GM11168 (cell line): ENCODE results near the gene C10orf67.
"Not testable (repeated sequence)": the region's sequence is repeated elsewhere in the genome, so short reads cannot be mapped to it uniquely, and the experiment has no call there.

Experiments used
- in situ Hi-C: fragments of 300-500 bp; cut with MboI; formaldehyde crosslinking; loops from one replicate; pipeline ENCODE4 v1.12.0; 2022; ENCODE audit warnings: low sequenced_read_pairs; ENCODE audit not compliant: unreplicated experiment

Gene C10orf67

GRCh38 chr10:23344241-23344841 lies at the start of gene C10orf67:
Gene C10orf67 (minus strand): TSS chr10:23344797. CDS start chr10:23344774, 23 bp downstream.
- in situ Hi-C loops: no loop called here

- in situ Hi-C loops: no loop called here
Measured at GRCh38 chr10:23391821-23392220, 47.2 kb upstream of the C10orf67 start.

- in situ Hi-C loops: no loop called here
Measured at GRCh38 chr10:23390809-23391208, 46.2 kb upstream of the C10orf67 start.

GRCh38 chr10:23390408-23390807 lies 45.8 kb upstream of the C10orf67 start:
- in situ Hi-C loops: not testable (repeated sequence)

GRCh38 chr10:23387516-23387915 lies 42.9 kb upstream of the C10orf67 start:
- in situ Hi-C loops: not testable (repeated sequence)

- in situ Hi-C loops: no loop called here
Measured at GRCh38 chr10:23386052-23386451, 41.5 kb upstream of the C10orf67 start.

DNA sequence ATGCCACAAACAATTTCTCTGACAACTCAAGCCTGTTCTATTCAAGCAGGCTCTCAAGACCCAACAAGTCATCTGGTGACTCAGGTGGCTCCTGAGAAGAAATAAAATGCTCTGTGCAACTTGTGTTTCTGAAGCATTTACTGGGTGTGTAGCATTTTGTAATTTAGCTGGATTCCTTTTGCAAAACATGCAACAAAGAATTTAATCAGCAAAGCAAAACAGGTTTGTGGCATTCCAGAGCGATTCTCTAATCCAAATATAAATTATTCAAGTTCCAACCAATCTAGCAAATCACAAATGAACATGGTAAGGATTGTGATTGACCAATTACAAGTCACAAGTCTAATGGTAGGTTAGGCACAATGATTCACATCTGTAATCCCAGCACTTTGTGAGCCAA lies 39.8 kb upstream of the C10orf67 start:
- in situ Hi-C loops: no loop called here

- in situ Hi-C loops: no loop called here
Measured at GRCh38 chr10:23383637-23384036, 39.0 kb upstream of the C10orf67 start.

DNA sequence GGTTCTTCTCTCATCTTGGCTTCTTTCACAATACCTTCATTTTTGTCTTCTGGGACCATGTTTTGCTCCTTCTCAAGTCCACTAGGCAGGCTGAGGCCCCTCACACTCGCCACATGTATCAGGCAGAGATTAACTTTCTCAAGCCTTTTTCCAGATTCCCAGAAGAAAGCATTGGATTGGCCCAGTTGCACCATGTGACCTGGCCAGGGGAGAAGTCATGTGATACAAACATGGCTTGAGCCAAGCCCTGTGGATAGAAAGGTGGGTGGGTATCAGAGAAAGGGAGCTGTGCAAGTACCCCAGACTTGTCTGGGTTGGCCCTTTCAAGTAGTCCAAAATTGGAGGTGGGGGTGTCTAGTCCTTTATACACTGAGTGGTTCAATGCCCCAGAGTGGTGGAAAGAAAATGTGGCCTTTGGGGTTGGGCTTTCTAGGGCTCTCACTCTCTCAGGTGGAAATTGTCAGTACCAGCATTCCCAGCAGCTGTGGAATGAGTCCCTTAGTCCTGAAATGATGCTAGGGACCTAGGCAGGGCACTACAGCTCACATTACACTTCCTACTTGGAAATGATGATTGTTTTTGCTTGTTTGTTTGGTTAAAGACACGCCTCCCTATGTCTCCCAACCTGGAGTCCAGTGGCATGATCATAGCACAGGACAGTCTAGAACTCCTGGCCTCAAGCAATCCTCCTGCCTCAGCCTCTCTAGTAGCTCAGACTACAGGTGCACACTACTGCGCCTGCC lies 36.9 kb upstream of the C10orf67 start:
- in situ Hi-C loops: no loop called here

GRCh38 chr10:23379686-23380085 lies 35.1 kb upstream of the C10orf67 start:
- in situ Hi-C loops: no loop called here

DNA sequence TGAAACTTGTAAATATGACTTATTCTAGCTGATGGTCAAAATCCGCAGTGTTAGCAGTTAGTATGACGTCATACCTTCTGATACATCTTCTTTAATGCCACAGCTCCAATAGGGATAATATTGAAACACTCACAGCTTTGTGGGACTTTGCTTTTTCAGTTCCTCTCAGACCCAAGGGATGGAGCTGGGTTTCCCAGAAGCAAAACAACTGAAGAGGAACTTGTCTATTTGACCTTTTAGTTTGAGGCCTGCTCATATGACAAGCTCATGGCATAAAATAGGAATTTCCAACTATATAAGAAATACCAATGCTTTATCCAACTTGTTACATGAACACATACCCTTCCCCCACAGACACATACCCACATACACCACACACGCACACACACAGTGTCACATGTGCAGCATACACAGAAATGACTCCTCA lies 31.6 kb upstream of the C10orf67 start:
- in situ Hi-C loops: no loop called here

DNA sequence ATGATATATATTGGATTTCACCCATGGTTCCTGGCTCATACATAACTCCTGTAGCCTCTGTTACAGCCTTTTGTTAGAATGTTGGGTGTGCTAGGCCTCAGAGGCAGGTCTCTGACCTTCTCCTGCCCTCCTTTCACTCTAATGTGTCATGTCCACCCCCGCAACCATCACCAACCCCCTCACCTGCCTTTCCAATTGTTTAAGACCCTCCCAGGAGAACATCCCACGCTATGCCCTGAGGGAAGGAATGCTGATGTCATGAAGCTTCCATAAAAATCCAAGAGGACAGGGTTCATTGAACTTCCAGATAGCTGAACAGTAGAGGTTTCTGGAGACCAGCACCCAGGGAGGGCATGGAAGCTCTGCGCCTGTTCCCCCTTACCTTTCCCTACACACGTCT lies 30.8 kb upstream of the C10orf67 start:
- in situ Hi-C loops: no loop called here

DNA sequence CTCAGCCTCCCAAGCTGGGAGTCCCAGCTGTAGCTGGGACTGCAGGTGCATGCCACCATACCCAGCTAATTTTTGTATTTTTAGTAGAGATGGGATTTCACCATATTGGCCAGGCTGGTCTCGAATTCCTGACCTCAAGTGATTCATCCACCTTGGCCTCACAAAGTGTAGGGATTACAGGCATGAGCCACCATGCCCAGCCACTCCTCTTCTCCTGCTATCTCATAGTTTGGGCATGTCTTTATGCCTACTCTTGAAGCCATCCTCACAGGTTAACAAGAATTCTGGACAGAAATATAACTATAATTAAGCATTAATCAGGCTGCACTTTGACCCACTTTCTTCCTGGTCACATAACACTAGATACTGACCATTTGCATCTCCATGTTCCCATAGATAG lies 28.6 kb upstream of the C10orf67 start:
- in situ Hi-C loops: no loop called here

DNA sequence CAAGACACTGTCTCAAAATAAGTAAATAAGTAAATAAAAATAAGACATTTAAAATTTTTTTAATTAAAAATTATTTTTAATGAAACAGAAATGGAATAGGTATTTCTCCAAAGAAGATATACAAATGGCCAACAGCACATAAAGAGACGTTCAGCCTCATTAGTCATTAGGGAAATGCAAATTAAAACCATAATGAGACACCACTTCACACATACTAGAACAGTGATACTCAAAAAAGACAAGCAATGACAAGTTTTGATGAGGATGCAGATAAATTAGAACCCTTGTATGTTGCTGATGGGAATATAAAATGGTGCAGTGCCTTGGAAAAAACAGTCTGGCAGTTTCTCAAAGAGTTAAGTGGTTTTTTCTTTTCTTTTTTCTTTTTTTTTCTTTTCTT lies 26.5 kb upstream of the C10orf67 start:
- in situ Hi-C loops: no loop called here

DNA sequence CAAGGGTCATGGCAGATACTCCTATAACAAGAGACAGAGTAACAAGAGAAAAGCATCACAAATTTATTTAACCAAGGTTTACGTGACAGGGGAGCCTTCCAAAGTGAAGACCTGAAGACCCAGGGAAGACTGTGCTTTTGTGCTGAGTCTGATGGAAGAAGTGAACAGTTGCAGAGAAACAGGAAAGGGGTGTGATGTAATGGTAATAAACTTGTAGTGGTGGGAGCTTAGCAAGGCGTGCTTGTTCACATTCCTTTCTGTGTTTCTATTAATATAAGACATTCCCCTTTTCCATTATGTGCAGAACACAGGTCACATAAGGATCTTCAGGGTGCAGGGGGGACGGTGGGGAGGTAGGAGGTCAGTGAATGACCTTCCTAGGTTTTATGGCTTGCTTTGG lies 25.5 kb upstream of the C10orf67 start:
- in situ Hi-C loops: no loop called here

DNA sequence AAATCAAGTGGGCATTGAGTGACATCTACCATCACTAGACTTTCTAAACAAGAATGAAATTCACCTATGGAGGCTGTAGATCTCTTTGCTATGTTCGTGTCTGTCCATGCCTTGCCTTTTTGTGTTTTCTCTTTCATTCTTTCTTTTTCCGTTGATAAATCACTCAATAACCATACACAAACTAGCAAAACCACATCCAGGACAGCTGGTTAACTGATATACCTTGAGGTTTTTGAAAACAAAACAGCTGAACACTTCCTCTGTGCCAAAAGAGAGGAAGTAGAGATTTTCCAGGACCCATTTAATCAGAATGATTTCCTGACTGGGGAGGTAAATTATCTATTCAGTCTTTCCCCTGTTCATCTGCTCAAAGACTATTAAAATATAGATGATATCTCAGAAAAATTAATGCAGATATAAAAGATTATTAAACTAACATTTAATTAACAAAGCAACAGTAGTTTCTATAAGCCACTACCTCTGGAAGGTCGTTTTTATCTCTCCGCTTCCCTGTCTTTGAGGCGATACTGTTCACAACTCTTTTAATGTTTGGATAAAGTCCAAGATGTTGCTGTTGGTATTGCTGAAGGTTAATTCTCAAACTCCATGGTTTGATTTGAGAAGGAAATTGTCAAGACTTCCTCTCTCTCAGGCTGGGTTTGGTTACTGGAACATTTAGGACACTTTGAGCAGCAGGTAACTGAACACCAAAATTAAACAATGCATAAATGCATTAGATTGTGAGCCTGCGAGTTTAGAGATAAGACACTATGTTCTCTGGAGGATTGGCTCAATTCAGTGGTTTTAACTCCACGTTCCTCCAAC lies 24.4 kb upstream of the C10orf67 start:
- in situ Hi-C loops: no loop called here

- in situ Hi-C loops: no loop called here
Measured at GRCh38 chr10:23367896-23368595, 23.4 kb upstream of the C10orf67 start.

GRCh38 chr10:23365417-23366030 lies 20.9 kb upstream of the C10orf67 start:
- in situ Hi-C loops: not testable (repeated sequence)

- in situ Hi-C loops: no loop called here
Measured at GRCh38 chr10:23364378-23364777, 19.8 kb upstream of the C10orf67 start.

GRCh38 chr10:23363793-23364135 lies 19.2 kb upstream of the C10orf67 start:
- in situ Hi-C loops: no loop called here
